Raji (cell line): ENCODE data around the gene SLCO2A1.

Source experiments
- POLR2A ChIP-seq: IDR thresholded peaks from 2 replicates; pipeline ENCODE4 v1.6.1; 2011; ENCODE audit warnings: low read depth, low read length, control low read depth; ENCODE audit not compliant: insufficient read depth

Gene SLCO2A1

DNA sequence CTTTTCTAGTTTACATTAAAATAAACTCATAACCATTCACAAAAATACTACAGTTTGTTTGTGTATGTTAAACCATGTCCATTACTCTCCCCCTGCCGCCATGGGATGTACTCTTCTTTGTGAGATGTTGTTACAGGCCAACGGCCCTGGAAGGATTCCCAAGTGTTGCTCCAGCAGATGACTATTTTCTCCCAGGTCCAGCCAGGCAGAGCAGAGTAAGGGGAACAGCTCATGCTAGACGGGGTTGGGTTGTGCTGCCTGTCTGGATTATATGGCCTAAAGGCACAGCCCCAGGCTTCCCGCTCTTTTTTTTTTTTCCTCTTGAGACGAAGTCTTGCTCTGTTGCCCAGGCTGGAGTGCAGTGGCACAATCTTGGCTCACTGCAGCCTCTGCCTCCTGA, 24.5 kb upstream of the SLCO2A1 start:
- TF ChIP-seq POLR2A = no peak

- no peak for TF ChIP-seq POLR2A
Measured at GRCh38 chr3:134052370-134052769, 22.6 kb upstream of the SLCO2A1 start.

GRCh38 chr3:134049676-134050075, 20.0 kb upstream of the SLCO2A1 start:
- no peak for TF ChIP-seq POLR2A

DNA sequence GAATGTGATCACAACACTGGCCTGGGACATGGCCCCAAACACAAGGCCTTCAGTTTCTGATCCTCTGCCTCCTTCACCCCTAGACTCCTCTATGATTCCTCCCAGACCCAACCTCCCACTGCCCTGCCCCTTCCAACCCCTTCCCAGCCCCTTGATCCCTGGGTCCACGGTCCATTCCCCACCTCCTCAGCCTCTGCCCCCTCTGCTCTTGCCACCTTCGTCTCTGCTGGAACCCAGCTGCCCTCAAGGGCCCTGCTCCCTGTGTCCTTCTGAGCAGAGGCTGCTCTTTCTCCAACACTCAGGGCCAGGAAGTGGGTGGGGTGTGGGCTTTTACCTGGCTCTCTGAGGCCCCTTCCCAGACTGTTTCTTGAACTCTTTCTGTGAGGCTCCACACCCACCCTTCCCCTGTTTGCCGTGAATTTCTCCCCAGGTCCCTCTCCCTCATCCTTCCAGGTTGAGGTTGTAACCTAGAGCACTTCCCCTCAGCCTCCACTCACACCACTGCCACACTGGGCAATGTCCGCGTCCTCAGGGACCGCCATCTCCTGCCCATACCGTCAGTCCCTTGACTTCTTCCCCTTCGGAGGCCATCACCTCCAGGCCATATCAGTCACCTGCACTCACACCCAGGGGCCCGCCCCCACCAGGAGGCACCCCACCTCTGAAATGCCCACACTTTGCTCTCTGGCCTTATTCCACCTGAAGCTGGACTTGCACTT, 18.7 kb upstream of the SLCO2A1 start:
- TF ChIP-seq POLR2A = no peak

DNA sequence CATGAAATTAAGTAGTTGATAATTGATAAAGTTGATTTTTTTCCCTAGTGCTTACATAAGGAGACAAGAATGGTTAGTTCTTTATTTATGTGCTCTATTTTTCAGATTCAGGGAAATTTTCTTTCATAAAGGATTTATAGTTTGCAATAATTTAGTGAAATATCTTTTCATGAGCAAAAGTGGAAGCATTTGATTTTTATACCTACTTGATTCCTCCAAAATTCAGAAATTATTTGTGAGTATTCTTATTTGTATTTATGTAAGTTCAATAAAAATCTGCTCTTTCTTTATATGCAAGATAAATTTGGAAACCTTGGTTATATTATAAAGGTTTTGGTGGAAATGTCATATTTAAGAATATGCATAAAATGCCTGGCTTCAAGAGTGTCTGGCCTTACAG, 14.7 kb upstream of the SLCO2A1 start:
- TF ChIP-seq POLR2A = no peak

DNA sequence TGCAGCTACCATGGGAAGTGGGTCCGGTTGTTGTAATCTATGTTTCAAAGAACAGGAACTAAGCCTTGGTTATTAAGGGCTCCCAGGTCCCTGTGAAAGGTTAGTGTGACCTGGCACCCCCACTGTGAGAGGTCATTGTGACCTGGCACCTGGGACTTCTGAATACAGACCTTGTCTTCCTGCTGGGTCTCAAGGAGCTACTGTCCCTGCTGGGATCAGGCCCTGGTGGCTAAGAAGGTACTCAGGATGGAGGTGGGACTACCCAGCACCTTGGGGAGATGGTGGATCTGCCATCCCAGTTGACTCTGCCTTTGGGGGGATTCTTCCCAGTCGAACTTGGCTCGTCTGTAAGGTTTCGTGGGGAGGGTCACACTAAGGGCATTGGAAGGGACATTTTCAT, 10.3 kb upstream of the SLCO2A1 start:
- no peak for TF ChIP-seq POLR2A

DNA sequence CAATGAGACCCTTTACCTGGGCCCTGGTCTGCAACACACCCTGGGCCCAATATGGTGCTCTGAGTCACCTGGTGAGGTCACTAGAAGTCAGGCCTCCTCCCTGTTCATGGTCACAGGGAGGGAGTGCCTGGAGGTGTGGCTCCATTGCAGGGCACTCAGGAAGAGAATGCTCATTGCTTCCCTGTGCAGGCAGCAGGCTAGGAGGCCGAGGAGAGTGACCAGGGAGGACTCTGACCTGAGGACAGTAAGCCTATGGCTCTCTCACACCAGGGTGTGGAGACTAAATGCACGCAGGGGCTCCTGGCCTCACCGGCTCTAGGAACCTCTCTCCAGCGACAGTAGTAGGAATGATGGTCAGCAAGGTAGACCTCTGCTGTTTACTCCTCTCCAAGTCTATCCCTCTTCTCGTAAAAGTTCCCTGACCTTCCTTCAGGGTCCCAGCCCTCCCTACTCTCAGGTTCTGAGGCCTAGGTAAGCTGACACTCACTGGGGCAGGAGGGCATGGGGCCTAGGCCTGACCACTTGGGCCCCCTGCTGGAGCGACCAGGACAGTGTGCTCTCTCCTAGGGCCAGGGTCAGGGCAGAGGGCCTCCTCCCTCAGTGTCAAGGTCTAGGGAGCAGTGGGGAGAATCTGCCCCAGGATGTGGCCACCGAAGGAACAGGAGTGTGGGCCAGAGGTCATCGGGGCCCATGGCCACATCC, 9.6 kb upstream of the SLCO2A1 start:
- TF ChIP-seq POLR2A = no peak

DNA sequence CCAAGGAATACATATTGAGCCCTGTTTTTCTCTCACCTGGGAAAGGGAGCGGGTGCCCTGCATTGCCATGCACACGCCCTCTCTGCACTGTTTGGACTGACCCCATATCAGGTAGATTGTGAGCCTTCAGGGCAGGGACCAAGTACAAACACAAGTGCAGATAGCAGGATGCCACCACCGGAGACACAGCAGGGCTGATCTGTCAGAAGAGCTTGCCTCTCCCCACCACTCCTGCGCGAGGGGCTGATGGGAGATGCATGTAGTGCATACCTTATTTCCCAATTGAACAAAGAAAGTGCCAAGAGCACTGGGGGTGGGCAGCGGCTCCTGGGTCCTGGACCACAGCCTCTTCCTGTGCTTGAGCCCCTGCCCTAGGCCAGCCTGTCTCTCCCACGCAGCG, 9.0 kb upstream of the SLCO2A1 start:
- TF ChIP-seq POLR2A = no peak

- no peak for TF ChIP-seq POLR2A
Measured at GRCh38 chr3:134038071-134038491, 8.4 kb upstream of the SLCO2A1 start.

GRCh38 chr3:134037168-134037567, 7.4 kb upstream of the SLCO2A1 start:
- TF ChIP-seq POLR2A = no peak

DNA sequence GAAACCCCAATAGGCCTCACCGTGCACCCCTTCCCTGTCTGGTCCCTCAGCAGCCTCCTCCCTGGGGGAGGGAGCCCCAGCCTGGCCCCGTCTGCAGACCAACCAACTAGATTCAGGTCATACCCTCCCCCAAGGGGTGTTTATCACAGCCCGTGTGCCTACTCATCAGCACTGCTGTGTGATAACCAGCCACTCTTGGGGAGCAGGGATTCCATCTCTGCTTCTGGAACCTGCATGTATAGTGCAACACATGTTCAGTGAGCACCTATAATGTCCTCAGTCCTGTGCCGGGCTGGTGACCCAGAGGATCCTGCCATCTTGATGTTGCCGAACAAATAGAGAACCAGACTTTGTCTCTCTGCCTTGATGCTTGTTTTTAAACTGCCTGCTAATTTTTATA, 6.6 kb upstream of the SLCO2A1 start:
- no peak for TF ChIP-seq POLR2A

DNA sequence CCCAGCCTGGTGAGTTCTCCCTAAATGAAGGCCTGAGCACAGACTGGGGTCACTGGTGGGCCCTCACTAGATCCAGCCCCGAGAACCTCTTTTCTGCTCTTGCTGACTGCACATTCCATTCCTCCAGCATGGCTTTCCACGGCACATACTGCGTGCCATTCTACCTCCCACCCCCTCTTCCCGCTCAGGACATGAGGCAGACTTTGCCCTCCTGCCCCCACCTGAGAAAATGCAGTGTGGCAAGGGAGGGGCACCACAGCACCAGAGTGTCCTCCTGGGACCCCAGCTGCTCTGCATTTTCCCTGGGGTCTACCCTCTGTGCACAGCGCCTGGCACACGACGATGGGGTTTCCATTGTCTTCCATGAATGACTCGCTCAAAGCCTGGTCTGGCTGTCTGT, 6.1 kb upstream of the SLCO2A1 start:
- TF ChIP-seq POLR2A = no peak

GRCh38 chr3:134034005-134034785, 4.5 kb upstream of the SLCO2A1 start:
- no peak for TF ChIP-seq POLR2A

GRCh38 chr3:134033315-134033996, 3.7 kb upstream of the SLCO2A1 start:
- TF ChIP-seq POLR2A = no peak

DNA sequence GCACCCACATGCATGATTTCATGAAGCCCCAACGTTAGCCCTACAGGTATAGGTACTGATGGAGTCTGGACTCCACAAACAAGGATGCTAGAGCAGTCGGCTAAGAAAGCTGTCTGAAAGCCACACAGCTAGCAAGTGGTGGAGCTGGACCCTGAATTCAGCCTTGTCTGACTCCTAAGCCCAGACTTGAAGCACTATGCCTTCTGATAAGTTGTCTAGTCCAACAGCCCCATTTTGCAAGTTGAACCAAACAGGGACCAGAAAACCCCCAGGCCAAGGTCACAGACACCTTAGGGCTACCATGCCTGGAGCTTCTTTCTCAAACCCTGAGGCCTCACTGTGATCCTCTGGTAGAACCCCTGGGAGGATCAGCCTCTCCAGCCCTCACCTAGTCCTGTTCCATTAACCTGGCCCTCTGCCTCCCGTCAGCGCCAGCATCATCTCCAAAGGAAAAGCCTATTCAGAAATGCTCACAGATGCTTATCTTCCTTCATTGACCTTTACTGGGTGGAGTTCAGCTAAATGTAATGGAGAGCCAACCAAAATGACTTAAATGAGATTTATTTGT, 1.7 kb upstream of the SLCO2A1 start:
- TF ChIP-seq POLR2A = no peak
